Smooth muscle cell (in vitro differentiated cells): ENCODE results near the gene SPATA6L. TPM values are rescaled to one million over a fixed set of nuclear protein-coding genes. Genes with fewer than 3 reads are reported as not detected.
A peak's percentile ranks its signal among the peaks of the same experiment; 100 is the strongest.
"Not testable (repeated sequence)": the region's sequence is repeated elsewhere in the genome, so short reads cannot be mapped to it uniquely, and the experiment has no call there.

Source experiments
- DNase-seq: peaks from one replicate; lab custom pipeline; 2025; ENCODE audit not compliant: unreplicated experiment; lab: John Stamatoyannopoulos, UW
- H2AFZ ChIP-seq: fragments of 200-600 bp; sonication (generic); 2 replicates; pipeline ENCODE4 v1.6.0; 2016; ENCODE audit warnings: antibody characterized with exemption, low read depth, mild to moderate bottlenecking
- H3F3A ChIP-seq: fragments of 200-600 bp; sonication (generic); 2 replicates; pipeline ENCODE4 v1.6.0; 2017; ENCODE audit warnings: antibody characterized with exemption, low read depth
- H3K27ac ChIP-seq: fragments of 200-600 bp; sonication (generic); 2 replicates; pipeline ENCODE4 v1.5.1; 2016; ENCODE audit warnings: low read depth, mild to moderate bottlenecking
- H3K27me3 ChIP-seq: fragments of 200-600 bp; sonication (generic); 2 replicates; pipeline ENCODE4 v1.6.1; 2016; ENCODE audit warnings: low read depth, mild to moderate bottlenecking
- H3K36me3 ChIP-seq: fragments of 200-600 bp; sonication (generic); 2 replicates; pipeline ENCODE4 v1.5.1; 2016; ENCODE audit warnings: low read depth
- H3K4me1 ChIP-seq: fragments of 200-600 bp; sonication (generic); 2 replicates; pipeline ENCODE4 v1.5.1; 2016; ENCODE audit warnings: low read depth
- H3K4me2 ChIP-seq: fragments of 200-600 bp; sonication (generic); 2 replicates; pipeline ENCODE4 v1.6.0; 2016; ENCODE audit warnings: mild to moderate bottlenecking
- H3K4me3 ChIP-seq: fragments of 200-600 bp; sonication (generic); 2 replicates; pipeline ENCODE4 v1.5.1; 2016; ENCODE audit warnings: mild to moderate bottlenecking
- H3K79me2 ChIP-seq: fragments of 200-600 bp; sonication (generic); 2 replicates; pipeline ENCODE4 v1.6.0; 2016; ENCODE audit warnings: low read depth, mild to moderate bottlenecking
- H3K9ac ChIP-seq: fragments of 200-600 bp; sonication (generic); 2 replicates; pipeline ENCODE4 v1.6.0; 2016; ENCODE audit warnings: low read depth
- H3K9me3 ChIP-seq: fragments of 200-600 bp; sonication (generic); replicated peaks from 2 replicates; pipeline ENCODE4 v1.5.1; 2016; ENCODE audit warnings: low read depth
- H4K20me1 ChIP-seq: fragments of 200-600 bp; sonication (generic); 2 replicates; pipeline ENCODE4 v1.6.0; 2016; ENCODE audit warnings: low read depth
- CTCF ChIP-seq: fragments of 200-600 bp; sonication (generic); IDR thresholded peaks from 2 replicates; pipeline ENCODE4 v1.5.1; 2017; ENCODE audit warnings: borderline replicate concordance, mild to moderate bottlenecking, antibody characterized with exemption; ENCODE audit not compliant: insufficient read depth, poor library complexity, severe bottlenecking
- WGBS: methylation state at CpG from one replicate; pipeline ENCODE4 v1.1.7; 2016; ENCODE audit warnings: low lambda C conversion rate; 5-methylcytosine and 5-hydroxymethylcytosine counted together
- polyA plus RNA-seq: library from polyadenylated mRNA; unstranded; fragments of >200 nt; fragmentation: Nextera tagmentation; extraction: Ambion mirVana; gene quantifications from 2 replicates; pipeline ENCODE4 v1.2.1, GENCODE V29; 2016
- total RNA-seq: library from RNA; depleted of rRNA; stranded (reverse); fragments of >200 nt; gene quantifications from 2 replicates; pipeline ENCODE4 v1.2.3, GENCODE V29; 2014

Gene SPATA6L
- total and polyA plus RNA-seq, 2 experiments from 2014 or later, result 0.57 to 0.67 TPM

GRCh38 chr9:4661165-4661564 lies 5.1 kb downstream of the SPATA6L start:
- H3K27me3 ChIP-seq, result no peaks in the 10 kb centered on the region
- no peak overlapping the region for H3K9ac ChIP-seq
- TF ChIP-seq CTCF, result no peak
- H3K36me3 ChIP-seq, result no peaks in the 10 kb centered on the region
- H3K9me3 ChIP-seq, result no peaks in the 10 kb centered on the region
- 78% methylated on average over 1 of the region's 1 CpG for WGBS
- H2AFZ ChIP-seq, result no peak overlapping the region
- H3K27ac ChIP-seq, result no peak overlapping the region
- H3K4me1 ChIP-seq, result peaks cover 13% of the 10 kb centered on the region
- no peaks in the 10 kb centered on the region for H3K79me2 ChIP-seq
- no peaks in the 10 kb centered on the region for H4K20me1 ChIP-seq
- H3K4me3 ChIP-seq, result no peak overlapping the region
- peaks cover 14% of the 10 kb centered on the region for H3F3A ChIP-seq
- H3K4me2 ChIP-seq, result peak overlapping the region; percentile 95
- DNase-seq, result no peak

- H3K4me2 ChIP-seq, H2AFZ ChIP-seq, H3K9ac ChIP-seq, H3K36me3 ChIP-seq, H3K79me2 ChIP-seq, H3K27ac ChIP-seq, H3K9me3 ChIP-seq, H3K27me3 ChIP-seq, DNase-seq, H4K20me1 ChIP-seq, H3K4me3 ChIP-seq: not testable (repeated sequence)
- Histone ChIP-seq H3K4me1 (peaks cover 13% of the 10 kb centered on the region), H3F3A (peaks cover 14% of the 10 kb centered on the region)
- WGBS, result 95% methylated on average over 4 of the region's 5 CpGs
Measured at GRCh38 chr9:4660665-4661064, 5.6 kb downstream of the SPATA6L start.

- Histone ChIP-seq H3K27ac (no peak overlapping the region), H3K27me3 (no peaks in the 10 kb centered on the region), H3K4me3 (no peak overlapping the region), H2AFZ (no peak overlapping the region), H3K9ac (no peak overlapping the region), H3F3A (no peaks in the 10 kb centered on the region), H3K36me3 (no peaks in the 10 kb centered on the region), H3K9me3 (no peaks in the 10 kb centered on the region), H4K20me1 (no peaks in the 10 kb centered on the region), H3K4me1 (peaks cover 5% of the 10 kb centered on the region), H3K4me2 (no peak overlapping the region), H3K79me2 (no peaks in the 10 kb centered on the region)
- no peak for DNase-seq
- WGBS, result 83% methylated on average over 4 of the region's 4 CpGs
- no peak for TF ChIP-seq CTCF
Measured at GRCh38 chr9:4657426-4658159, 8.7 kb downstream of the SPATA6L start.

GRCh38 chr9:4656621-4657020 lies 9.7 kb downstream of the SPATA6L start:
- Histone ChIP-seq H3F3A (no peaks in the 10 kb centered on the region), H2AFZ (no peak overlapping the region), H3K27me3 (no peaks in the 10 kb centered on the region), H3K4me2 (no peak overlapping the region), H3K9ac (no peak overlapping the region), H3K27ac (no peak overlapping the region), H3K36me3 (no peaks in the 10 kb centered on the region), H3K4me3 (no peak overlapping the region), H3K9me3 (no peaks in the 10 kb centered on the region), H3K79me2 (no peaks in the 10 kb centered on the region), H3K4me1 (peaks cover 2% of the 10 kb centered on the region), H4K20me1 (no peaks in the 10 kb centered on the region)
- WGBS, result 87% methylated on average over 3 of the region's 3 CpGs
- no peak for TF ChIP-seq CTCF
- no peak for DNase-seq

- H3K4me1 ChIP-seq, H3F3A ChIP-seq, H3K4me2 ChIP-seq, H3K4me3 ChIP-seq, H3K79me2 ChIP-seq, H2AFZ ChIP-seq, H3K27ac ChIP-seq, H3K36me3 ChIP-seq, H3K9me3 ChIP-seq, H4K20me1 ChIP-seq, DNase-seq, H3K9ac ChIP-seq, H3K27me3 ChIP-seq: not testable (repeated sequence)
- 87% methylated on average over 3 of the region's 3 CpGs for WGBS
Measured at GRCh38 chr9:4656196-4656595, 10.1 kb downstream of the SPATA6L start.
